Cardiac muscle cell (in vitro differentiated cells and primary cell): ENCODE data around the gene H6PD. TPM values are rescaled to one million over a fixed set of nuclear protein-coding genes. Genes with fewer than 3 reads are reported as not detected.

ENCODE experiments used
- DNase-seq, 2 donors: peaks; one replicate each; pipeline versions ENCODE4 v3.0.0 to v3.0.0-alpha.2; 2010 to 2017; ENCODE audit warnings: low read depth in 1 of 2, low spot score in 1 of 2
- H3K27ac ChIP-seq: fragments of 200-600 bp; sonication (generic); 2 replicates; pipeline ENCODE4 v1.5.1; 2016
- H3K27me3 ChIP-seq: fragments of 200-600 bp; sonication (generic); 2 replicates; pipeline ENCODE4 v1.6.0; 2016; ENCODE audit warnings: control low read depth
- H3K36me3 ChIP-seq: fragments of 200-600 bp; sonication (generic); 2 replicates; pipeline ENCODE4 v1.5.1; 2016; ENCODE audit warnings: control low read depth
- H3K4me1 ChIP-seq: fragments of 200-600 bp; sonication (generic); 2 replicates; pipeline ENCODE4 v1.8.1; 2017; ENCODE audit warnings: low read depth, mild to moderate bottlenecking, mixed run types
- H3K4me3 ChIP-seq: fragments of 200-600 bp; sonication (generic); 2 replicates; pipeline ENCODE4 v1.5.1; 2016; ENCODE audit warnings: mild to moderate bottlenecking
- H3K9me3 ChIP-seq: fragments of 200-600 bp; sonication (generic); 2 replicates; pipeline ENCODE4 v1.5.1; 2017; ENCODE audit warnings: low read depth, mild to moderate bottlenecking, control low read depth
- CTCF ChIP-seq: IDR thresholded peaks from 2 replicates; pipeline ENCODE4 v1.5.1; 2012; ENCODE audit warnings: low read depth, mild to moderate bottlenecking, low read length
- polyA plus RNA-seq: library from polyadenylated mRNA; unstranded; fragments of >200 nt; fragmentation: Nextera tagmentation; extraction: Ambion mirVana; gene quantifications from 2 replicates; pipeline ENCODE4 v1.2.1, GENCODE V29; 2016
- total RNA-seq: library from RNA; depleted of rRNA; stranded (reverse); fragments of >200 nt; gene quantifications from 2 replicates; pipeline ENCODE4 v1.2.3, GENCODE V29; 2016

The H6PD gene
- total and polyA plus RNA-seq, 2 experiments from 2014 or later, result 13.7 to 41.4 TPM

GRCh38 chr1:9253453-9254105 is 19.0 kb downstream of the H6PD start:
- Histone ChIP-seq H3K4me1 (peaks cover 49% of the 10 kb centered on the region), H3K27me3 (no peaks in the 10 kb centered on the region), H3K27ac (peak overlapping the region; percentile 52), H3K36me3 (no peaks in the 10 kb centered on the region), H3K9me3 (no peaks in the 10 kb centered on the region), H3K4me3 (no peak overlapping the region)
- TF ChIP-seq CTCF, result no peak
- peak; percentile 64 to 88 for DNase-seq

- Histone ChIP-seq H3K27ac (no peak overlapping the region), H3K36me3 (no peaks in the 10 kb centered on the region), H3K9me3 (no peaks in the 10 kb centered on the region), H3K27me3 (no peaks in the 10 kb centered on the region), H3K4me3 (no peak overlapping the region), H3K4me1 (peaks cover 31% of the 10 kb centered on the region)
- no peak for TF ChIP-seq CTCF
- no peak for DNase-seq
Observed at GRCh38 chr1:9256332-9256731, 21.8 kb downstream of the H6PD start.

- no peaks in the 10 kb centered on the region for H3K36me3 ChIP-seq
- H3K27ac ChIP-seq, result no peak overlapping the region
- DNase-seq, result no peak
- TF ChIP-seq CTCF, result no peak
- no peaks in the 10 kb centered on the region for H3K27me3 ChIP-seq
- H3K4me1 ChIP-seq, result peaks cover 16% of the 10 kb centered on the region
- H3K4me3 ChIP-seq, result no peak overlapping the region
- H3K9me3 ChIP-seq, result no peaks in the 10 kb centered on the region
Observed at GRCh38 chr1:9257851-9258250, 23.3 kb downstream of the H6PD start.

GRCh38 chr1:9258629-9259028 is 24.1 kb downstream of the H6PD start:
- no peak for TF ChIP-seq CTCF
- Histone ChIP-seq H3K27ac (no peak overlapping the region), H3K36me3 (no peaks in the 10 kb centered on the region), H3K4me1 (peaks cover 8% of the 10 kb centered on the region), H3K4me3 (no peak overlapping the region), H3K9me3 (no peaks in the 10 kb centered on the region), H3K27me3 (no peaks in the 10 kb centered on the region)
- no peak for DNase-seq

- H3K4me1 ChIP-seq, result no peaks in the 10 kb centered on the region
- TF ChIP-seq CTCF, result no peak
- peaks cover 9% of the 10 kb centered on the region for H3K36me3 ChIP-seq
- H3K4me3 ChIP-seq, result no peak overlapping the region
- DNase-seq, result no peak
- no peaks in the 10 kb centered on the region for H3K9me3 ChIP-seq
- H3K27ac ChIP-seq, result no peak overlapping the region
- no peaks in the 10 kb centered on the region for H3K27me3 ChIP-seq
Observed at GRCh38 chr1:9260059-9260766, 25.6 kb downstream of the H6PD start.
